Limb (tissue), 2 donors: ENCODE data around the gene SLC52A3.
"Not testable (repeated sequence)": the region's sequence is repeated elsewhere in the genome, so short reads cannot be mapped to it uniquely, and the experiment has no call there.

ENCODE experiments used
- DNase-seq, 2 donors: peaks; one replicate each; pipeline ENCODE4 v3.0.0-alpha.2; 2016; ENCODE audit errors: extremely low spot score in 2 of 2

SLC52A3 gene

DNA sequence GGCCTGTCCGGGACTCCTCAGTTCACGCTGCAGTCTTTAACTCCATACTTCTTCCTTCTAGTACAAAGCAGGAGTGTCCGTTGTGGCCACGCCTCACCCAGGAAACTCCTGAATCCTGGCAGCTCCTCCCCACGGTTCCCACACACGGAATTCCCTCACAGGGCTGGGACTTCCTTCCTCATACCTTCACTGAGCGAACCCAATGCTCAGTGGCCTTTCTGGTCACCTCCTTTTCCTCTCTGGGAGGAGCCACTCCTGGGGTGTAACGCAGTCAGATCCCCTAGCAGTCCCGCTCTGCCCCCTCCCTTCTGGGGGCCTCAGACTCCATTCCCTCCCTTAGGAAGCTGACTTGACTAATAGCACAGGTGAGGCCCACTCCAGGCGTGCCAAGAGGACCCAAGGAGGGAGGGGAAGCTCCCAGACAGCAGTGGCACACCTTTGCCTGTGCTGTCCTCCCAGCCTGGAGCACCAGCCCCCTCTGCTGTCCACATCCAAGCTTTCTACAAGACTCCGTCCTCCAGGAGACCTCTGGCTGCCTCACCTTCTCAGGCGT is at the start of gene SLC52A3:
Gene SLC52A3, minus strand, starts transcription at position 75 of the 553 bp plus-strand sequence. CDS start 2,726 bp downstream, outside the sequence.
- no peak for DNase-seq

DNA sequence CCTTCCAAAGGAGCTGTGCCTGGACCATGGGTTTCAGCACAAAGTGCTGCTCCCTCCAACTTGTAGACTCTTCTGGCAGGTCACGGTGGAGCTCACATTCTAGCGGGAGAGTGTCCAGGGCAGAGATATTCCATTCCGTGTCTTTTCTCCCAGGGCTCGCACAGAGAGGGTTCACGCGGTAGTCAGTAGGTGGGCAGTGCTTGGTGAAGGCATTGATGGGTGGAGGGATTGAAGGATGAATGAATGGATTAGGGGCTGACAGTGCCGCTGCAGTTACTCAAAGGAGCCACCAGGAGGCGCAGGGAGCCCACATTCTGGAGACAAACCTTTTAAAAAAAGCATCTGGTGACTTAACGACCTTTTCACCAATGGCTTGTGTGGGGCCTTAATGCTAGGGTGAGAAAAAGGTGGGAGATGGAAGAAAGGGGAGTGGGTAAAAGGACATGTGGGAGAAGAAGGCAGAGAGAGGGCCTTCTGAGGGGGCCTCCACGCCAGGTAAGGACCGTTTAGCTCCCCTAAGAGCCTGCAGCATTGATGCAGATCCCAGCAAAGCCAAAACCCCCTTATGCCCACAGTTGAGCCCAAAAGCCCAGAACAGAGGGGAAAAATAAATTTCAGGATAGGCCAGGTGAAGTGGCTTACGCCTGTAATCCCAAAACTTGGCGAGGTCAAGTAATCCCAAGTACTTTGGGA is 47.8 kb upstream of the SLC52A3 start:
- DNase-seq, result peak; percentile 70 to 75

DNA sequence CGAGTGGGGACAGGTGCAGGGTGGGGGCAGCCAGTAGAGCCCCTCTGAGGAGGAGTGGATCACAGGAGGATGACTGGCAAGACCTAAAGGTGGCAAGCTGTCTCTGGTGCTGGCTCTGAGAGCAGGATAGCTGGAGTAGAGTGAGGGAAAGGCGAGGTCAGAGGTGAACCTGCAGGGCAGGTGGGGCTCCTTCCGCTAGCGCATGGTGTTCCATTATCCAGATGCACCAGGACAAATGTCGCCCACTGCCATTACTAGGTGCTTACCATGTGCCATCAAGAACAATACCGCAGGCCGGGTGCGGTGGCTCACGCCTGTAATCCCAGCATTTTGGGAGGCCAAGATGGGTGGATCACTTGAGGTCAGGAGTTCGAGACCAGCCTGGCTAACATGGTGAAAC is 46.9 kb upstream of the SLC52A3 start:
- no peak for DNase-seq

DNA sequence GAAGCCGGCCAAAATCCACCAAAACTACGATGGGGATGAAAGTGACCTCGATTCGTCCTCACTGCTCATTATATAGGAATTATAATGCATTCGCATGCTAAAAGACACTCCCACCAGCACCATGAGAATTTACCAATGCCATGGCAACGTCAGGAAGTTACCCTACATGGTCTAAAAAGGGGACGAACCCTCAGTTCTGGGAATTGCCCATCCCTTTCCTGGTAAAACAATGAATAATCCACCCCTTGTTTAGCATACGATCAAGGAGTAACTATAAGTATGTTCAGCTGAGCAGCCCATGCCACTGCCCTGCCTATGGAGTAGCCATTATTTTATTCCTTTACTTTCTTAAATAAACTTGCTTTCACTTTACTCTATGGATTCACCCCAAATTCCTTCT is 45.1 kb upstream of the SLC52A3 start:
- DNase-seq, result no peak

DNA sequence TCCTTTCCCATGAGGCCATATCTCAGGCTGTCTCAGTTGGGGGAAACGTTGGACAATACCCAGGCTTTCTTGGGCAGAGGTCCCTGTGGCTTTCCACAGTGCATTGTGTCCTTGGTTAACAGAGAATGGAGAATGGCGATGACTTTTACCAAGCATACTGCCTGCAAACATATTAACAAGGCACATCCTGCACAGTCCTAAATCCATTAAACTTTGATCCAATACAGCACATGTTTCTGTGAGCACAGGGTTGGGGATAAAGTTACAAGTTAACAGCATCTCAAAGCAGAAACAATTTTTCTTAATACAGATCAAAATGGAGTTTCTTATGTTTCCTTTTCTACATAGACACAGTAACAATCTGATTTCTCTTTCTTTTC is 44.1 kb upstream of the SLC52A3 start:
- not testable (repeated sequence) for DNase-seq

DNA sequence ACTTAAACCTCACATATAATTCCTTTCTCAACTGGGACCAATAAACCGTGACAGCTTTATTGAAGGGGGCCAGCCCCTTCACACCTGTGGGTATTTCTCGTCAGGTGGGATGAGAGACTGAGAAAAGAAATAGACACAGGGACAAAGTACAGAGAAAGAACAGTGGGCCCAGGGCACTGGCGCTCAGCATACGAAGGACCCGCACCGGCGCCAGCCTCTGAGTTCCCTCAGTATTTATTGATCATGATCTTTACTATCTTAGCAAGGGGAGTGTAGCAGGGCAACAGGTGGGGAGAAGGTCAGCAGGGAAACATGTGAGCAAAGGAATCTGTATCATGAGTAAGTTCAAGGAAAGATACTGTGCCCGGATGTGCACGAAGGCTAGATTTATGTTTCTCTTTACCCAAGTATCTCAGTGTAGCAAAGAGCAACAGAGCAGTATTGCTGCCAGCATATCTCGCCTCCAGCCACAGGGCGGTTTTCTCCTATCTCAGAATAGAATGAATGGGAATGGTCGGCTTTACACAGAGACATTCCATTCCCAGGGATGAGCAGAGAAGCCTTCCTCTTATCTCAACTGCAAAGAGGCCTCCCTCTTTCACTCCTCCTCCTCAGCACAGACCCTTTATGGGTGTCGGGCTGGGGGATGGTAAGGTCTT is 43.6 kb upstream of the SLC52A3 start:
- DNase-seq, result not testable (repeated sequence)

DNA sequence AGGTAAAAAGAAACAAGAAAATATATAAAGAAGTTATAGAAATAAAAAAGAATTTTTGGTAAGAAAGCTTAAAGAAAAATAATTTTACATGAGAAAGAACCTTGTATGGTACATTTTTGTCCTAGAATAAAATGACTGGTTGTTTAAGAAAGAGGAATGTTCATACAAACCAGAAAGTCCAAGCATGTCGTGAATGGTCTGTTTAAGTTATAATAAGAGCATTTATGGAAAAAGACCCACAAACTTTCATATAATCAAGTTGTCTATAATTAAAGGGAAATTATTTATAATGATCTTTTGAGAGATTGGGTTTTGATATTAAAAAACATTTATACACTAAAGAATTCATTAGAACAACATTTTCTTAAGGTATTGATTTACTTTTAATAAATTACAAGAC is 37.4 kb upstream of the SLC52A3 start:
- no peak for DNase-seq

DNA sequence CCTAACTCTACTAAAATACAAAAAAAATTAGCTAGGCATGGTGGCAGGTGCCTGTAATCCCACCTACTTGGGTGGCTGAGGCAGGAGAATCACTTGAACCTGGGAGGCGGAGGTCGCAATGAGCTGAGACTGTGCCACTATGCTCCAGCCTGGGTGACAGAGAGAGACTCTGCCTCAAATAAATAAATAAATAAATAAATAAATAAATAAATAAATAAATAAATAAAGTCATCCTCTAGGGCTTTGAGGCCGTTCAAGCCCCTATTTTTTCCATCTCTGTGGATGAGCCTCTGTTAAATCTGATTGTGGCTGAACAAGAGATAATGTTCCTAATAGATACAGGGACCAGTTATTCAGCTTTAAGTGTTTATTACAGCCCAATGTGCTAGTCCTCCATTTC is 33.4 kb upstream of the SLC52A3 start:
- no peak for DNase-seq

DNA sequence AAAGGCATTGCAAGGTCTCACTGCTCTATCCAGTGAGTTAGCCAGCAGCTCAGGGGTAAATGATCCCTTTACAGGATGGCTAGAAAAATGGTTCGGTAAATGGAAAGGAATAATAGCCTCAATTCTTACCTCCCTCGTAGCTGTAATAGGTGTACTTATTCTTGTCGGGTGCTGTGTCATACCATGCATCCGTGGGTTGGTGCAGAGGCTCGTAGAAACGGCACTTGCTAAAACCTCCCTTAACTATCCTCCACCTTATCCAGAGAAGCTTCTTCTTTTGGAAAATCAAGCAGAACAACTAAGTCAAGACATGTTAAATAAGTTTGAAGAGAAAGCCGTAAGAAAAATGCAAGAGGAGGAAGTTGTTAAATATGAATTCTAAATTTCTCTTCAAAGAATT is 31.7 kb upstream of the SLC52A3 start:
- not testable (repeated sequence) for DNase-seq

DNA sequence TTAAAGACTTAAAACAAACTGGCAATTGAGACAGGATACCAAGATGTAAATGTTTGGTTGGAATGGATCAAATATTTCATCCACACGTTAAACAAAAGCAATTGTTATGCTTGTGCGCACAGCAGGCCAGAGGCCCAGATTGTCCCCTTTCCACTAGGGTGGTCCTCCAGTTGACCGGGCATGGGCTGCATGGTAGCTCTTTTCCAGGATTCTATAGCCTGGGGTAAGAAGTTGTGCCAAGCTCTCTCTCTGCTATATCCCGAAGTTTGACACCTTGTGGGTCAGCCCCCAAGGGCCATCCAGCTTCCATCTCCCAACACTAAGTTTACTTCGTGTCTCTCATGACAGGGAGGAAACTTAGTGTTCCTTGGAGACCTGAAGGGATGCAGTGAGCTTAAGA is 30.4 kb upstream of the SLC52A3 start:
- DNase-seq, result not testable (repeated sequence)

DNA sequence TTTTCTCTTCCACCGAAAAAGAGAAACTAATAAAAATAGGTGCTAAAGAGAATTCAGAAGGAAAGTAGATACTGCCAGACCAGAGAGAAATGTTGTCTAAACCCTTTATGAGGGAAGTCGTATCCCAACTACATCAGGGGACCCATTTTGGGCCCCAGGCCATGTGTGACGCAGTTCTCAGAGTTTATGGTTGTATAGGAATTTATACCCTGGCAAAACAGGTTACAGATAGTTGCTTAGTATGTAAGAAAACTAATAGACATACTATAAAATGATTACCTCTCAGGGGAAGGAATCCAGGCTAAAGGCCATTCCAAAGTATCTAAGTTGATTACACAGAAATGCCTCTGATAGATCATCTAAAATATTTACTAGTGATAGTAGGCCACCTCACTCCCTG is 28.6 kb upstream of the SLC52A3 start:
- DNase-seq, result no peak

DNA sequence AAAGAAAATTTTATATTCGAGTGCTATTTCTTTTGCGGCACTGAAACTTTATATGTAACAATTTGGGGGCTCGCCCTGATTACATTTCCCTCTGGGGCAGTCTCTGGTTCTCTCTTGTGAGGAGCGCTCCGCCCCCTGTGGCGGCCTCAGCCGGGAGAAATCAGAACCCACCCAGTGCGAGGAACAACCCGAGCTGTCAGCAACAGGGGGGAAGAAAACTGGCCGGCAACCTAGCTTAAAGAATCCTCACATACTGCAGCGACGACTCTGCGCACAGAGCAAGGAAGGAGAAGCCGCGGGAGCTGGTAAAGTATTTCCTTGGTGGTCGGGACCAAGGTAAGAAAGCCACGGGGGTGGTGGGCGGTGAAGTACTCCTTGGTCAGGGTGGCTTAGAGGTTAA is 23.9 kb upstream of the SLC52A3 start:
- no peak for DNase-seq

DNA sequence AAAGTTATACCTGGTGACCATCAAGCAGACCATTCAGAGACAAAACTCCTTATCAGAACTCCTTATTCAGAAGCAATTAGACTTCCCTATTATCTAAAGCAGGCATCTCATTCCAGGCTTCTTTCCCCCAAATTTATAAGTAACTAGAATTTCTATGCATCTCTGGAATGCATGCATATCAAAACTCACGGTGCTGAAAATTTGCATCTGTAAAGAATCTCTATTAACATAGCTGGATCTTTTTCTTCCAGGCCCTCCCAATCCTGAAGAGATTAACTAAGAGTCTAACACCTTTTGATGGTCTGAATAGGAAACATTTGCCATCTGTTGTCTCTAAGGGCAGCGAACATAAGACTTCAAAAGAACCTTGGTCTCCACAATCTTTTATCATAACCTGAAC is 22.8 kb upstream of the SLC52A3 start:
- DNase-seq, result no peak

DNA sequence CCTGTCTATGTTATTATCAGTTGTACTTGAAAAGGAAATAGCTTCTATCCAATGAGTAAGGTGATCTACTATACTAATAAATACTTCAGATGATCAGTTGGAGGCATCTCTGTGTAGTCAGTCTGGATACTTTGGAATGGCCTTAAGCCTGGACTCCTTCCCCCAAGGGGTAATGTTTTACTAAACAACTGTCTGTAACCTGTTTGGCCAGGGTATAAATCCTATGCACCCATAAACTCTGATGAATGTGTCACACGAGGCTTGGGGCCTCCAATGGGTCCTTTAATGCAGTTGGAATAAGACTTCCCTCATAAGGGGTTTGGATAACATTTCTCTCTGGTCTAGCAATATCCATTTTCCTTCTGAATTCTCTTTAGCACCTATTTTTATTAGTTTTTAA is 19.5 kb upstream of the SLC52A3 start:
- DNase-seq, result no peak

DNA sequence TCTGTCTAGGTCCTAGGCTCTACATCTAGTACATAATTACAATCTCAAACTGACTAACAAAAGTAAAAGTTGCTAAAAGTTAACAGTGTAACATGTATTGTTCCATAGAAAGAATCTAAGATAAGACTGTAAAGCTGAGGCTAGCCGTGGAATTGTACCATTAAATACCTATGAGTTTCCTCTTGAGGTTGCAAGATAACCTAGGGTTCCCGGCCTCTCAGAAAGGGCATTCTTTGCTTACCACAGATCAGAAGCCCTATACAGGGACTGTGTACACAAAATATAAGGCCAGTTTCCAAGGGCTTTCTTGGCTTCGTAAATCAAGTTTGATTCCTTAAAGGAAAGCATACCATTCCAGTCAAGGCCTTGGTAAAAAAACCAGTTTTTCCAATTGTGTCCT is 11.5 kb upstream of the SLC52A3 start:
- no peak for DNase-seq

DNA sequence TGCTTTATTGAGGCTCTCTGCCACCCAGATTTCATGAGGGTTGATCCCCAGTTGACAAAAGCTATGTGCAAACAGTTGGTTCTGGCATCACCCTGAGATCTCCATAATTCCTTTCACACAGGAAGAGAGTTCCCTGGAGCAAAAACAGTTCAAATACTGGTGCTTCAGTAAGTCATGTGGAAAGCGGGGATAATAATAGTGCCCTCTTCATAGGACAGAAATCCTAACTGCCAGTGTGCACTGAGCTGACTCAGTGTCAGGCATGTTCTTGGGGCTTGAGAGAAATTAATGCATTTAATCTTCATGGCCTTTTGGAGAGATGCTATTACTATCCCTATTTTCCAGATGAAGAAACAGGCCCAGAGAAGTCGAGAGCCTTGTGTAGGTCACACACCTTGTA is 7.9 kb upstream of the SLC52A3 start:
- DNase-seq, result no peak

DNA sequence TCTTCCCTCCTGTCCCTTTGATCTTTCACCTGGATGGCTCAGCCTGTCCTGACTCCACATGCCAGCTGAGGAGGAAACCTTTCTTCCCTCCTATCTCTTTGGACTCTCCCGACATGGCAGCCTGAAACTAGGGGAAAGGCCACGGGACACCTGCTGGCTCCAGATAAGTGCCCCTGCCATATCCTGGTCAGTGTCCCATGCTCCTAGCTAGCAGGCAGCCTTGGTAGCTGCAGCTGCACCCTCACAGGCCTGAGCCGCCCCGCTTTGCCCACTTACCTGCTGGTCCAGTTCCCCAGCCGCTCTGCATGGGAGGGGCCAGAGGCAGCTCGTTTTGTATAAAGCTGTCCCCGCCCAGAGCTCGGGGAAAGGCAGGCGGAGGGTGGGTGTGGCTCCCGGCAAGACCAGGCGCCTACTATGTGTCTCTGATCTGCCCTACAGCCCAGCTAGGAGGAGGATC is 7.4 kb upstream of the SLC52A3 start:
- DNase-seq, result no peak

DNA sequence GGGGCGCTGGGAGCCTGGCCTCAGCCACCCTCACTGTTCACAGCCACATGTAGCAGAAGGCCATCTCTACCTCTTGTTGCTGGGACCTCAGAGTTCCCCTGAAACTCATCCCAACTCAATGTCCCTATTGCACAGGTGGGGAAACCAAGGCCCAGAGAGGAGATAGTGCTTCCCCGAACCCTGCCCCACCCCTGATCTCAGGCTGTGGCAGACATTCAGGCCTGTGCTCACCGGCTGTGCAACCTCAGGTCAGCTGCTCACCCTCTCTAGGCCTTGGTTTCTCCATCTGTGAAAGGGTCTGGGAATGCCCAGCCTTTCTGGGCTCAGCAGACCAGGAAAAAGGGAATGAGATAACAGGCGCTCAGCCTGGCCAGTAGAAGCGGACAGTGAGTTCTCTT is 6.4 kb upstream of the SLC52A3 start:
- no peak for DNase-seq

DNA sequence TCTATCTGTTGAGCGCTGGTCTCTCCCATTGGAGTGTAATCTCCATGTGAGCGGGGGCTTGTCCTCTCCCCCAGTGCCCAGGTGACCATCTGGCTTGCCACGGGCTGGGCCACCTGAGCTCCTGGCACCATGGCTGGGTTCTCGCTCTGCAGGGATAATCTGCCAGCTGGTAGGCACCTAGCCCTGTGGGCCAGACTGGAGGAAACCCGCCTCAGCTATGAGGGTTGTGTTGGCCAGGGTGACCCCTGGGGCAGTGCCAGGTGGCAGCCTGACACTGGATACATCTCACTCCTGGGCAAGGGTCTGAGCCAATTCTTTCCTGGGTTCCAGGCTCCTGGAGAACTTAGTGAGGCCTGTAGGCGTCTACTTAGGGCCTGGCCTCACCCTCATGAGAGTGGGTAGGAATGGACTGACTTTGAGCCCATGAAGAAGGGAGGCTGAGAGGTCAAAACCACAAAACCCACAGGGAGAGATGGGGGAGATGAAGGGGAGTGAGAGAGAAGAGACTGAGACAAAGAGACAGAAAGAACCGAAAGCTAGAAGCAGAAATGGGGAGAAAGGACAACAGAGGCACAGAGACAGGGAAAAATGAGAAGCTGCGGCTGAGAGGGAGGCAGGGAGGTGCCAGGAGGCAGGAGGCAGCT is 5.8 kb upstream of the SLC52A3 start:
- DNase-seq, result no peak

DNA sequence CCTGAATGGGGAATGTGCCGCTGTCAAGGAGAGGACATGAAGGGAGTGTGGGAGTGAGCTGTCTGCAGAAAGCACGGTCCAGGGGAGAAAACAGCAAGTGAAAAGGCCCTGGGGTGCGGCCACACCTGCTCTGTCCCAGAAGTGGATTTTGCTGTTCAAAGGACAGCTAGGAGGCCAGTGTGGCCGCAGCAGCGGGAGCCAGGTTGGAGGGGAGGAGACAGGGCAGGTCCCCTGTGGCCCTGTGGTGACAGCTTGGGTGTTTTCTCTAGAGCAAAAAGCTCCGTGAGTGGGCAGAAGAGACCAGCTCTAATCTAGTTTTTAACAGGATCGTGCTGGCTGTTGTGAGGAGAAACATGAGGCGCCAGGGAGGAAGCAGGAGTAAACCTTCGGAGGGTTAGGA is 4.5 kb upstream of the SLC52A3 start:
- no peak for DNase-seq

DNA sequence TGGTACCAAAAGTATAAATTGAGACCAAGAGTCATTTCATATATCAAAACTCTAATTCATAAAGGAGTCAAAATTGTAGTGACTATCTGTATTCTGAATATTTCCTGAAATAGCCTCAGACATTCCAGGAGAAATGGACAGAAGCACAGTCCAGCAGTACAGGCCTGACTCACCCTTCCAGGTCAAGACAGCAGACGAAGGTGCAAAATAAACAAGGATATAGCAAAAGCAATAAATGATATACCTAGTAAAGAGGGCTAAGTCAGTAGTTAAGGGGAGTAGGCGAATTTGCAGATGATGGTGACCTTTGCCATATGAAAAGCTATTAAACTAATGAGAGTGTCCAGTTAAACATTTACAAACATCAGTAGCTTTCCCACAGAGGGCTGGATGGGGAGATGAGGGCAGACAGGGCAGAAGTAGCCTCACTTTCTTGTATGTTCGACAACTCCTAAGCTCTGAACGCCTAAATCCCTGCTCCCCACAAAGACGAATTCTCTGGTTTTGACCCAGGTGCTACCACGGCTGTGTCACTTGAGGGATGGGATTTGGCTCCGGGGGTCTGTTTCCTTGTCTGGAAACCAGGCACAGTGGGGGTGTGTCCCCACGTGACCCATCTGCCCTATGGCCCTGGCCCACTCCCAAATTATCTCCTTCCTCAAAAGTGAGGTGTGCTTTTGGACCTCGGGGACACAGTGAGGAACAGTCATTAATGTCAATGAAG is 3.6 kb upstream of the SLC52A3 start:
- DNase-seq, result no peak

DNA sequence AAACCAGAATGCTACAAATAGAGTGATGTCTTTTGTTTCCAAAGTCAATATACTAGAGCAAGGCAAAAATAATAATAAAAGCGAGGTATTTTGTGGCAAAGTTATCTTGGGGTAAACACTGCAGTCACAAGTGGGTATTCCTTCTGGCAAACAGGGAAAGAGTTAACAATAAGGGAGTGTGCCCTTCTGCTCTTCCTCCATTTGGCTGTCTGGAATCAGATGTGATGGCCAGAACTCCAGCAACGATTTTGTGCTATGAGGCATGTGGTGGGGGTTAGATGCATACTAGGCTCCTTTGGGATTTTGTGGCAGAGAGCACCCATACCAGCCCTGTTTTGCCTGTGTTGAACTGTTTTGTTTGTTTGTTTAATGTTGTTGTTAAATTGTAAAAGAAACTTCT is 2.4 kb upstream of the SLC52A3 start:
- DNase-seq, result no peak
